Breast epithelium (tissue), 3 donors: ENCODE results near the gene RALGPS1.

Experiments used
- POLR2A ChIP-seq: fragments of 450-650 bp; IDR thresholded peaks from one replicate; pipeline ENCODE4 v1.6.1; 2016; ENCODE audit warnings: antibody characterized with exemption, mild to moderate bottlenecking, moderate library complexity
- POLR2AphosphoS5 ChIP-seq, 3 donors: sonication (generic); formaldehyde crosslinking; IDR thresholded peaks; one replicate each; pipeline ENCODE4 v1.6.1; 2017; ENCODE audit warnings: antibody characterized with exemption in 3 of 3

DNA sequence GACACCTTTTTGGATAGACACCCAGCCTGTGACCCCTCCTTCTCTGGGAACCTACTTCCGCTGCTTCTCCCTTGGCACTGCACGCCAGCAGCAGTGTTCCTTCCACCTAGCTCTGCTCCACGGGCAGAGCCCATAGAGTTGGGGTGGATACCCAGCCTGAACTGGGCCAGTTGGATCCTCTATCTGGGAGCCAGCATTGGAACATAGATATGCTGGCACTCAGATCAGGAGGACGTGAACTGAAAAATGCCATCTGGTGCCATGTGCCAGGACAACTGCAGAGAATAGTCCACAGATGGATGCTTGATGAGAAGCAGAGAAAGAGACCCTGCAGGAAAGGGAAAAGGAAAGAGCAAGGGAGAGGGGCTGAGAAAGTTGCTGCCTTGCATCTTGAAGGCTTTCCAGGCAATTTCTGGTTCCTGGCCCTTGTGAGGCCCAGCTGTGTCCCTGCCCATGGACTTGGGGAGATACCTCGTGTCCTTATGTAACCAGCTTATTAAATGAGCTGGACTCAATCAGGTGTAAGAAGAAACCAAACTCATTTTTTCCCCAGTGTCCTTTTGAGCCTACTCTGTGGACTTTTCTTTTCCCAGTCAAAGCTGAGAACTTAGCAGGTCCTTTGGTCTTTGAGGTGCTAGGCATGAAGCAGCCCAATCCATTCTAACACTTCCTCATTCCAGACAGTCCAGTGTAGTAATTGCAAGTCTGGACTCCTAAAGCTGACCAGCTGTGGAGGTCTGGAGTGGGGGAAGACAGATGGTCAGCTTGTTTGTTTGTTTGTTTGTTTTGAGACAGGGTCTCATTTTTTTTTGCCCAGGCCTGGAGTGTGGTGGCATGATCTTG is 168.8 kb downstream of the RALGPS1 start:
- TF ChIP-seq POLR2A (no peak), POLR2AphosphoS5 (IDR thresholded peaks at IDR 0.05) (no peak)
